Measurements from ENCODE around the gene OR10P1.
A peak's percentile ranks its signal among the peaks of the same experiment; 100 is the strongest.
"Not testable (repeated sequence)": the region's sequence is repeated elsewhere in the genome, so short reads cannot be mapped to it uniquely, and the experiment has no call there.

Gene OR10P1

GRCh38 chr12:55642669-55643068, 6.0 kb downstream of the OR10P1 start:
- peaks cover 8% of the 10 kb centered on the region for H3K9me3 Mint-ChIP-seq
- peaks cover 4% of the 10 kb centered on the region for H3K4me1 Mint-ChIP-seq
- no peaks in the 10 kb centered on the region for H3K27me3 Mint-ChIP-seq (ENCODE audit: low read depth)
- no peak overlapping the region for H3K4me3 Mint-ChIP-seq
- H3K36me3 Mint-ChIP-seq (ENCODE audit: low read depth), result no peaks in the 10 kb centered on the region
- H3K27ac Mint-ChIP-seq, result no peak overlapping the region
- TF ChIP-seq, protein P1, sequence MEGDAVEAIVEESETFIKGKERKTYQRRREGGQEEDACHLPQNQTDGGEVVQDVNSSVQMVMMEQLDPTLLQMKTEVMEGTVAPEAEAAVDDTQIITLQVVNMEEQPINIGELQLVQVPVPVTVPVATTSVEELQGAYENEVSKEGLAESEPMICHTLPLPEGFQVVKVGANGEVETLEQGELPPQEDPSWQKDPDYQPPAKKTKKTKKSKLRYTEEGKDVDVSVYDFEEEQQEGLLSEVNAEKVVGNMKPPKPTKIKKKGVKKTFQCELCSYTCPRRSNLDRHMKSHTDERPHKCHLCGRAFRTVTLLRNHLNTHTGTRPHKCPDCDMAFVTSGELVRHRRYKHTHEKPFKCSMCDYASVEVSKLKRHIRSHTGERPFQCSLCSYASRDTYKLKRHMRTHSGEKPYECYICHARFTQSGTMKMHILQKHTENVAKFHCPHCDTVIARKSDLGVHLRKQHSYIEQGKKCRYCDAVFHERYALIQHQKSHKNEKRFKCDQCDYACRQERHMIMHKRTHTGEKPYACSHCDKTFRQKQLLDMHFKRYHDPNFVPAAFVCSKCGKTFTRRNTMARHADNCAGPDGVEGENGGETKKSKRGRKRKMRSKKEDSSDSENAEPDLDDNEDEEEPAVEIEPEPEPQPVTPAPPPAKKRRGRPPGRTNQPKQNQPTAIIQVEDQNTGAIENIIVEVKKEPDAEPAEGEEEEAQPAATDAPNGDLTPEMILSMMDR (IDR thresholded peaks at IDR 0.05; ENCODE audit: unreplicated experiment in 3 of 3), result no peak

- Mint-ChIP-seq H3K27me3 (ENCODE audit: low read depth) (no peaks in the 10 kb centered on the region), H3K27ac (no peak overlapping the region), H3K4me3 (no peak overlapping the region), H3K9me3 (peaks cover 14% of the 10 kb centered on the region), H3K4me1 (peaks cover 4% of the 10 kb centered on the region), H3K36me3 (ENCODE audit: low read depth) (no peaks in the 10 kb centered on the region)
- TF ChIP-seq, protein P1 (IDR thresholded peaks at IDR 0.05; ENCODE audit: unreplicated experiment in 3 of 3), result no peak
These were observed 7.9 kb downstream of the OR10P1 start for GRCh38 chr12:55644591-55644990.

GRCh38 chr12:55647027-55647426, 10.3 kb downstream of the OR10P1 start:
- Mint-ChIP-seq H3K27me3 (ENCODE audit: low read depth) (no peaks in the 10 kb centered on the region), H3K4me1 (peaks cover 4% of the 10 kb centered on the region), H3K9me3 (peaks cover 14% of the 10 kb centered on the region), H3K27ac (peak overlapping the region in 2 of 3 experiments; percentile 33 to 63), H3K36me3 (ENCODE audit: low read depth) (no peaks in the 10 kb centered on the region), H3K4me3 (no peak overlapping the region)
- TF ChIP-seq, protein P1 (IDR thresholded peaks at IDR 0.05; ENCODE audit: unreplicated experiment in 3 of 3), result no peak

DNA sequence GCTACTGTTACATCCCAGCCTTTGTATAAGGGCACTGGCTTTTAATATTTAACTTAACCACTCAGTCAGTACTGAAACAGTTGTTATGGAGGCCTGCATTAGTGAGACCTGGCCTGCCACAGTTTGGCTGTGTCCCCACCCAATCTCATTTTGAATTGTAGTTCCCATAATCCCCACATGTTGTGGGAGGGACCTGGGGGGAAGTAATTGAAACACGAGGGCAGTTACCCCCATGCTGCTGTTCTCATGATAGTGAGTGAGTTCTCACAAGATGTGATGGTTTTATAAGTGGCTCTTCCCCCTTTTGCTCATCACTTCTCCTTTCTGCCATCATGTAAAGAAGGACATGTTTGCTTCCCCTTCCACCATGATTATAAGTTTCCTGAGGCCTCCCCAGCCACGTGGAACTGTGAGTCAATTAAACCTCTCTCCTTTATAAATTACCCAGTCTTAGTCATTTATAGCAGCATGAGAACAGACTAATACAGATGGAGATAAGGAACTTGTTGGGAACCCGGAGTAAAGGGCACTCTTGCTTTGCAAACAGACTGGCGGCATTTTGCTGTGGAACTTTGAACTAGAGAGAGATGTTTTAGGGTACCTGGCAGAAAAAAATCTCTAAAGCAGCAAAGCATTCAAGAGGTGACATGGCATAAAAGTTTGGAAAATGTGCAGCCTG, 14.1 kb downstream of the OR10P1 start:
- Mint-ChIP-seq H3K9me3 (peaks cover 14% of the 10 kb centered on the region), H3K27ac (peak overlapping the region; percentile 79 to 96 (median 89))
- H3K4me3 Mint-ChIP-seq; H3K4me1 Mint-ChIP-seq; H3K27me3 Mint-ChIP-seq (ENCODE audit: low read depth); H3K36me3 Mint-ChIP-seq (ENCODE audit: low read depth): not testable (repeated sequence)

GRCh38 chr12:55651299-55651683, 14.6 kb downstream of the OR10P1 start:
- TF ChIP-seq, protein P1 (IDR thresholded peaks at IDR 0.05; ENCODE audit: unreplicated experiment in 3 of 3), result no peak
- H3K36me3 Mint-ChIP-seq (ENCODE audit: low read depth), result no peaks in the 10 kb centered on the region
- peaks cover 5% of the 10 kb centered on the region for H3K27me3 Mint-ChIP-seq (ENCODE audit: low read depth)
- peak overlapping the region; percentile 79 to 96 (median 89) for H3K27ac Mint-ChIP-seq
- H3K4me1 Mint-ChIP-seq, result peaks cover under 1% of the 10 kb centered on the region
- H3K4me3 Mint-ChIP-seq, result no peak overlapping the region
- H3K9me3 Mint-ChIP-seq, result peaks cover 12% of the 10 kb centered on the region

DNA sequence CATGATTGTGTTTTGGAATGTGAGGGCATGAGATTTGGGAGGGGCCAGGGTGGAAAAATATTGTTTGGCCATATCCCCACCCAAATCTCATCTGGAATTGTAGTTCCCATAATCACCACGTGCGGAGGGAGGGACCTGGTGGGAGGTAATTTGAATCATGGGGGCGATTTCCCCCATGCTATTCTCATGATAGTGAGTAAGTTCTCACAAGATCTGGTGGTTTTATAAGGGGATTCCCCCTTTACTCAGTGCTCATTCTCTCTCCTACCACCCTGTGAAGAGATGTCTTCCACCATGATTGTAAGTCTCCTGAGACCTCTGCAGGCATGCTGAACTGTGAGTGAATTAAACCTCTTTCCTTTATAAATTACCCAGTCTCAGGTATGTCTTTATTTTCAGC, 15.7 kb downstream of the OR10P1 start:
- TF ChIP-seq, protein P1 (IDR thresholded peaks at IDR 0.05; ENCODE audit: unreplicated experiment in 3 of 3), result no peak
- Mint-ChIP-seq H3K36me3 (ENCODE audit: low read depth) (no peaks in the 10 kb centered on the region), H3K27me3 (ENCODE audit: low read depth) (peaks cover 9% of the 10 kb centered on the region), H3K4me1 (no peaks in the 10 kb centered on the region), H3K9me3 (peaks cover 8% of the 10 kb centered on the region), H3K27ac (no peak overlapping the region), H3K4me3 (no peak overlapping the region)

All from nephron (organoid).